GM12878 (cell line): ENCODE data around the gene FAM47E. TPM values are rescaled to one million over a fixed set of nuclear protein-coding genes. Genes with fewer than 3 reads are reported as not detected.

Source experiments
- BCL11A ChIP-seq: IDR thresholded peaks from 2 replicates; pipeline ENCODE4 v1.6.1; 2011; ENCODE audit warnings: low read depth, low read length
- BHLHE40 ChIP-seq, 2 experiments: fragments of 450-650 bp in 1 of 2; IDR thresholded peaks; 2 replicates each; pipeline ENCODE4 v1.6.1; 2011 to 2017; ENCODE audit warnings: low read depth in 2 of 2, borderline replicate concordance in 1 of 2, improper control_type of control experiment in 1 of 2, low read length in 1 of 2, mild to moderate bottlenecking in 1 of 2
- BRCA1 ChIP-seq: IDR thresholded peaks from 2 replicates; pipeline ENCODE4 v1.6.1; 2011; ENCODE audit warnings: low read depth, low read length, improper control_type of control experiment
- CEBPB ChIP-seq, 2 experiments: fragments of 150-350 bp in 1 of 2; IDR thresholded peaks; 2 replicates each; pipeline ENCODE4 v1.6.1; 2012 to 2014; ENCODE audit warnings: low read depth in 2 of 2, low read length in 2 of 2, borderline replicate concordance in 1 of 2, inconsistent platforms in 1 of 2
- E2F4 ChIP-seq: IDR thresholded peaks from 2 replicates; pipeline ENCODE4 v1.6.1; 2012; ENCODE audit warnings: low read depth, low read length, improper control_type of control experiment
- EGR1 ChIP-seq, 2 experiments: IDR thresholded peaks; 1 replicate in 1 of 2; 2 replicates in 1 of 2; pipeline ENCODE4 v1.6.1; 2011 to 2012; ENCODE audit warnings: low read depth in 2 of 2, low read length in 2 of 2, borderline replicate concordance in 1 of 2, mild to moderate bottlenecking in 1 of 2, moderate library complexity in 1 of 2
- ETV6 ChIP-seq, 2 experiments: fragments of 450-650 bp in 1 of 2; IDR thresholded peaks in 1 of 2; conservative IDR thresholded peaks in 1 of 2; 2 replicates each; pipeline ENCODE4 v1.6.1; 2014; ENCODE audit warnings: antibody characterized with exemption in 1 of 2, borderline replicate concordance in 1 of 2, low read depth in 1 of 2, mild to moderate bottlenecking in 1 of 2, moderate library complexity in 1 of 2
- FOS ChIP-seq: IDR thresholded peaks from 3 replicates; pipeline ENCODE4 v1.6.1; 2011; ENCODE audit warnings: borderline replicate concordance; ENCODE audit not compliant: insufficient read length; ENCODE audit errors: extremely low read depth
- MYC ChIP-seq: IDR thresholded peaks from 2 replicates; pipeline ENCODE4 v1.6.1; 2011; ENCODE audit warnings: mild to moderate bottlenecking, low read length, moderate library complexity, inconsistent platforms; ENCODE audit not compliant: insufficient read depth, insufficient replicate concordance, insufficient read length, severe bottlenecking
- NBN ChIP-seq: fragments of 450-650 bp; IDR thresholded peaks from 2 replicates; pipeline ENCODE4 v1.6.1; 2016
- NRF1 ChIP-seq: conservative IDR thresholded peaks from 2 replicates; pipeline ENCODE4 v1.6.1; 2011; ENCODE audit warnings: mild to moderate bottlenecking, low read depth, low read length, improper control_type of control experiment
- PKNOX1 ChIP-seq: fragments of 450-650 bp; IDR thresholded peaks from 2 replicates; pipeline ENCODE4 v1.6.1; 2016; ENCODE audit warnings: mild to moderate bottlenecking
- POLR2AphosphoS5 ChIP-seq: IDR thresholded peaks from 2 replicates; pipeline ENCODE4 v1.6.1; 2011; ENCODE audit warnings: mild to moderate bottlenecking, low read length, inconsistent platforms
- RFX5 ChIP-seq: IDR thresholded peaks from 2 replicates; pipeline ENCODE4 v1.6.1; 2011; ENCODE audit warnings: low read depth, low read length, improper control_type of control experiment
- RUNX3 ChIP-seq: IDR thresholded peaks from 2 replicates; pipeline ENCODE4 v1.6.1; 2012; ENCODE audit warnings: low read length, inconsistent platforms
- SREBF1 ChIP-seq: IDR thresholded peaks from 2 replicates; pipeline ENCODE4 v1.6.1; 2012; ENCODE audit warnings: mild to moderate bottlenecking, low read length
- SRF ChIP-seq, 2 experiments: IDR thresholded peaks; 2 replicates each; pipeline ENCODE4 v1.6.1; 2011; ENCODE audit warnings: low read depth in 2 of 2, low read length in 2 of 2, mild to moderate bottlenecking in 1 of 2, moderate library complexity in 1 of 2
- TAF1 ChIP-seq: IDR thresholded peaks from 2 replicates; pipeline ENCODE4 v1.6.1; 2011; ENCODE audit warnings: mild to moderate bottlenecking, low read depth, low read length, borderline replicate concordance
- ZNF274 ChIP-seq: IDR thresholded peaks from one replicate; pipeline ENCODE4 v1.8.0; 2011; ENCODE audit not compliant: insufficient read length, insufficient read depth
- polyA plus RNA-seq, 11 experiments: library from polyadenylated mRNA; depleted of rRNA in 4 of 11; unstranded in 6 of 11; stranded (reverse) in 5 of 11; fragments of >200 nt; fragmentation: Nextera tagmentation in 4 of 11; fragmentation: Illumina TruSeq in 1 of 11; extraction: Ambion mirVana in 4 of 11; extraction: Trizol in 1 of 11; gene quantifications; 1 replicate in 1 of 11; 2 replicates in 10 of 11; pipeline versions ENCODE4 v1.2.1 to v1.2.3, GENCODE V29; 2011 to 2016; ENCODE audit warnings: inconsistent platforms in 2 of 11, missing spikeins in 2 of 11, low read depth in 1 of 11
- total RNA-seq, 4 experiments: library from RNA; depleted of rRNA in 3 of 4; stranded (reverse); fragments of >200 nt in 3 of 4; fragmentation: Illumina TruSeq in 1 of 4; extraction: Trizol in 1 of 4; gene quantifications; 2 replicates each; pipeline versions ENCODE4 v1.2.1 to v1.2.3, GENCODE V29; 2013 to 2021
- TF ChIP-seq, protein P1 (sequence below): IDR thresholded peaks from 2 replicates; pipeline ENCODE4 v1.6.1; 2012; ENCODE audit warnings: improper control_type of control experiment, low read depth, low read length; ENCODE audit not compliant: insufficient replicate concordance
- TF ChIP-seq, protein P2 (sequence below): fragments of 450-650 bp; IDR thresholded peaks from 2 replicates; pipeline ENCODE4 v1.6.1; 2016; ENCODE audit warnings: mild to moderate bottlenecking

Gene FAM47E
- total and polyA plus RNA-seq, 10 of the 15 experiments (the other 5 are each of a cell fraction or from before 2014, with no cell fraction given): 0.03 TPM; not detected in 9

DNA sequence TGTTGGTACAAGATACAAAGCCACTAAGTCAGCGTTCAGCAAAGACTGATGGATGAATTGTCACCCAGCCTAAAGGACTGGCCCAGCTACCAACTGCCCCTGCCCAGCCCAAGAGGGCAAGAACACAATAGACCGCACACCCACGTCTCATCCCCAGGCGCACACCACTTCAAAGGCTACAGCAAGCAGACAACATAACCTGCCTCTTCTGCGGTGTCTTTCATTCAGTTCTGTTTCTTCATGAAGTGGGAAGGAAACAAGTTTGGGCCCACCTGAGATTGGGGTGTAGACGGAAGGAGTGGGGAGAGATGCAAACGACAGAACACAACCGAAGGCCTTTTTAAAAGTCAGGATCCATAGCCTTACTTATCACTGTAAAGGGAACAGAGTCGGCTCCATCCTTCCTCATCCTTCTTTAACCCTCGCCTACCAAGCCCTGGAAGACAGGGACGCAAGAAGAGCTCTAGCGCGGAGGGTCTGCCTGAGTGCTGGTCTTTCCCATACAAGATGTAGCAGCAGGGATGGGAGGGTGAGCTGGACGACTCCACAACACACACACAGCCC is 38.6 kb upstream of the FAM47E start (continued):
- TF ChIP-seq, protein P1, sequence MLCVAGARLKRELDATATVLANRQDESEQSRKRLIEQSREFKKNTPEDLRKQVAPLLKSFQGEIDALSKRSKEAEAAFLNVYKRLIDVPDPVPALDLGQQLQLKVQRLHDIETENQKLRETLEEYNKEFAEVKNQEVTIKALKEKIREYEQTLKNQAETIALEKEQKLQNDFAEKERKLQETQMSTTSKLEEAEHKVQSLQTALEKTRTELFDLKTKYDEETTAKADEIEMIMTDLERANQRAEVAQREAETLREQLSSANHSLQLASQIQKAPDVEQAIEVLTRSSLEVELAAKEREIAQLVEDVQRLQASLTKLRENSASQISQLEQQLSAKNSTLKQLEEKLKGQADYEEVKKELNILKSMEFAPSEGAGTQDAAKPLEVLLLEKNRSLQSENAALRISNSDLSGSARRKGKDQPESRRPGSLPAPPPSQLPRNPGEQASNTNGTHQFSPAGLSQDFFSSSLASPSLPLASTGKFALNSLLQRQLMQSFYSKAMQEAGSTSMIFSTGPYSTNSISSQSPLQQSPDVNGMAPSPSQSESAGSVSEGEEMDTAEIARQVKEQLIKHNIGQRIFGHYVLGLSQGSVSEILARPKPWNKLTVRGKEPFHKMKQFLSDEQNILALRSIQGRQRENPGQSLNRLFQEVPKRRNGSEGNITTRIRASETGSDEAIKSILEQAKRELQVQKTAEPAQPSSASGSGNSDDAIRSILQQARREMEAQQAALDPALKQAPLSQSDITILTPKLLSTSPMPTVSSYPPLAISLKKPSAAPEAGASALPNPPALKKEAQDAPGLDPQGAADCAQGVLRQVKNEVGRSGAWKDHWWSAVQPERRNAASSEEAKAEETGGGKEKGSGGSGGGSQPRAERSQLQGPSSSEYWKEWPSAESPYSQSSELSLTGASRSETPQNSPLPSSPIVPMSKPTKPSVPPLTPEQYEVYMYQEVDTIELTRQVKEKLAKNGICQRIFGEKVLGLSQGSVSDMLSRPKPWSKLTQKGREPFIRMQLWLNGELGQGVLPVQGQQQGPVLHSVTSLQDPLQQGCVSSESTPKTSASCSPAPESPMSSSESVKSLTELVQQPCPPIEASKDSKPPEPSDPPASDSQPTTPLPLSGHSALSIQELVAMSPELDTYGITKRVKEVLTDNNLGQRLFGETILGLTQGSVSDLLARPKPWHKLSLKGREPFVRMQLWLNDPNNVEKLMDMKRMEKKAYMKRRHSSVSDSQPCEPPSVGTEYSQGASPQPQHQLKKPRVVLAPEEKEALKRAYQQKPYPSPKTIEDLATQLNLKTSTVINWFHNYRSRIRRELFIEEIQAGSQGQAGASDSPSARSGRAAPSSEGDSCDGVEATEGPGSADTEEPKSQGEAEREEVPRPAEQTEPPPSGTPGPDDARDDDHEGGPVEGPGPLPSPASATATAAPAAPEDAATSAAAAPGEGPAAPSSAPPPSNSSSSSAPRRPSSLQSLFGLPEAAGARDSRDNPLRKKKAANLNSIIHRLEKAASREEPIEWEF: no peak
- TF ChIP-seq BCL11A (no peak), ZNF274 (no peak), NRF1 (no peak), BRCA1 (no peak), FOS (no peak), ETV6 (conservative IDR thresholded peaks at IDR 0.05 in 1 of 2, IDR thresholded peaks at IDR 0.05 in 1 of 2; ENCODE audit: borderline replicate concordance in 1 of 2, low read depth in 1 of 2) (no peak), POLR2AphosphoS5 (no peak), RFX5 (no peak), SREBF1 (no peak), CEBPB (IDR thresholded peaks at IDR 0.05; ENCODE audit: borderline replicate concordance in 1 of 2, low read depth in 2 of 2, low read length in 2 of 2) (no peak), RUNX3 (peak; percentile 81), SRF (IDR thresholded peaks at IDR 0.05; ENCODE audit: low read depth in 2 of 2, low read length in 2 of 2) (no peak), E2F4 (no peak), BHLHE40 (IDR thresholded peaks at IDR 0.05; ENCODE audit: borderline replicate concordance in 1 of 2, low read depth in 2 of 2, low read length in 1 of 2) (peak in 1 of 2 experiments; percentile 37; a peak in 1 of 4 replicates), EGR1 (IDR thresholded peaks at IDR 0.05; ENCODE audit: borderline replicate concordance in 1 of 2, low read depth in 2 of 2, low read length in 2 of 2) (0 out of 3 replicates have a peak, but pooled peaks of 1 of the 2 experiments have one; percentile 34), NBN (0 out of 2 replicates have a peak, but pooled peaks have one; percentile 25), PKNOX1 (no peak), MYC (no peak), TAF1 (no peak)
- TF ChIP-seq, protein P2, sequence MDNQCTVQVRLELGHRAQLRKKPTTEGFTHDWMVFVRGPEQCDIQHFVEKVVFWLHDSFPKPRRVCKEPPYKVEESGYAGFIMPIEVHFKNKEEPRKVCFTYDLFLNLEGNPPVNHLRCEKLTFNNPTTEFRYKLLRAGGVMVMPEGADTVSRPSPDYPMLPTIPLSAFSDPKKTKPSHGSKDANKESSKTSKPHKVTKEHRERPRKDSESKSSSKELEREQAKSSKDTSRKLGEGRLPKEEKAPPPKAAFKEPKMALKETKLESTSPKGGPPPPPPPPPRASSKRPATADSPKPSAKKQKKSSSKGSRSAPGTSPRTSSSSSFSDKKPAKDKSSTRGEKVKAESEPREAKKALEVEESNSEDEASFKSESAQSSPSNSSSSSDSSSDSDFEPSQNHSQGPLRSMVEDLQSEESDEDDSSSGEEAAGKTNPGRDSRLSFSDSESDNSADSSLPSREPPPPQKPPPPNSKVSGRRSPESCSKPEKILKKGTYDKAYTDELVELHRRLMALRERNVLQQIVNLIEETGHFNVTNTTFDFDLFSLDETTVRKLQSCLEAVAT: peak; percentile 48; the same call in 1 of the 2 replicates
